ELF-1 (cell line): ENCODE data around the gene SMIM24.
"Not testable (repeated sequence)": the region's sequence is repeated elsewhere in the genome, so short reads cannot be mapped to it uniquely, and the experiment has no call there.

Source experiments
- DNase-seq: peaks from one replicate; pipeline ENCODE4 v3.0.0-alpha.2; 2016; ENCODE audit warnings: low read depth, low spot score

Gene SMIM24

GRCh38 chr19:3480383-3481091, at the start of gene SMIM24:
SMIM24 (minus strand) TSS chr19:3480525; CDS start chr19:3480463, 62 bp downstream.
- no peak for DNase-seq

GRCh38 chr19:3529299-3529698, 49.0 kb upstream of the SMIM24 start:
- DNase-seq, result not testable (repeated sequence)

GRCh38 chr19:3528539-3529211, 48.4 kb upstream of the SMIM24 start:
- no peak for DNase-seq

GRCh38 chr19:3528080-3528479, 47.8 kb upstream of the SMIM24 start:
- DNase-seq, result no peak

GRCh38 chr19:3527238-3527910, 47.0 kb upstream of the SMIM24 start:
- no peak for DNase-seq

GRCh38 chr19:3526507-3527237, 46.3 kb upstream of the SMIM24 start:
- no peak for DNase-seq

- no peak for DNase-seq
Observed at GRCh38 chr19:3524904-3525451, 44.7 kb upstream of the SMIM24 start.

GRCh38 chr19:3524078-3524842, 43.9 kb upstream of the SMIM24 start:
- no peak for DNase-seq

- DNase-seq, result no peak
Observed at GRCh38 chr19:3523361-3524077, 43.2 kb upstream of the SMIM24 start.

GRCh38 chr19:3522421-3523360, 42.4 kb upstream of the SMIM24 start:
- no peak for DNase-seq

- no peak for DNase-seq
Observed at GRCh38 chr19:3521104-3521445, 40.8 kb upstream of the SMIM24 start.

GRCh38 chr19:3520166-3521103, 40.1 kb upstream of the SMIM24 start:
- peak; percentile 90 for DNase-seq

- peak; percentile 26 for DNase-seq
Observed at GRCh38 chr19:3519126-3519525, 38.8 kb upstream of the SMIM24 start.

- DNase-seq, result no peak
Observed at GRCh38 chr19:3518659-3519058, 38.3 kb upstream of the SMIM24 start.

GRCh38 chr19:3518255-3518654, 37.9 kb upstream of the SMIM24 start:
- DNase-seq, result peak; percentile 47

- DNase-seq, result no peak
Observed at GRCh38 chr19:3517638-3518037, 37.3 kb upstream of the SMIM24 start.

GRCh38 chr19:3516675-3517207, 36.4 kb upstream of the SMIM24 start:
- DNase-seq, result no peak

GRCh38 chr19:3515891-3516422, 35.6 kb upstream of the SMIM24 start:
- no peak for DNase-seq
